22Rv1 (cell line): Measurements from ENCODE around the gene IFNL2.

Experiments used
- ZFX ChIP-seq: fragments of 450-650 bp; IDR thresholded peaks from 2 replicates; pipeline ENCODE4 v1.6.1; 2017; ENCODE audit warnings: antibody characterized with exemption, borderline replicate concordance
- TF ChIP-seq, protein P1 (sequence below): fragments of 450-650 bp; IDR thresholded peaks from 2 replicates; pipeline ENCODE4 v1.5.1; 2017; ENCODE audit warnings: mild to moderate bottlenecking

DNA sequence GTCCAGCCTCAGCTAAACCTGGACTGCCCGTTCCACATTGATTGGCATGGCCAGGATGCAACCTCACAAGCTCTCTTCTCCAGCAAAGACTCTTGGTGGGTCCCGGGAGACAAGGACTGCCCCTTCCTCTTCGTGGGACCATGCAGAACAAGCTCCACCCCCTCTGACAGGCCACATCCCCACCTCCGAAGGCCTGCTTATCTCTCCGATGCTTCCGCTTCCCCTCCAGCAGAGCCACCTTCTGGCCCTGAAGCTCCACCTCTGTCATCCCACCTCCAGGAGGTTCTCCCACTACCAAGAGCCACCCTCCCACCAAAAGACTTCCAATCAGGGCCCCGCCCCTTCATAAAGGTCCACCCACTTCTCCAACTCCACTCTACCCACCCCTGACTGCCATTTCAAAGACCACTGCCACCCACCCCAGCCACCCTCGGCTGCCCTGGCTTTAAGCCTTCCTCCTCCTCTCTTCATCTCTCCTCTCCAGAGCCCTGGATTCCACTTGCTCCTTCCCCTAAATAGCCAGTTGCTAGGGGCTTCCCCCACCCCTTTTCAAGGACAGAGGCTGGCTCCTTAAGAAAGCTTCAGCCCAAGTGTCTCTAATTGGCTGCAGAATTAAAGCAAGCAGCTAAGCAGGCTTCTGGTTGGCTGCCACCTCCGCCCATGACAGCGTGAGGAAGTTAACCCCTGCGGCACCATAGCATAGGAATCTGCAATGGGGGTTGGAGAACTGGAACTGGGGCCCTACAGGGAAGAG is 42.5 kb downstream of the IFNL2 start:
- TF ChIP-seq, protein P1, sequence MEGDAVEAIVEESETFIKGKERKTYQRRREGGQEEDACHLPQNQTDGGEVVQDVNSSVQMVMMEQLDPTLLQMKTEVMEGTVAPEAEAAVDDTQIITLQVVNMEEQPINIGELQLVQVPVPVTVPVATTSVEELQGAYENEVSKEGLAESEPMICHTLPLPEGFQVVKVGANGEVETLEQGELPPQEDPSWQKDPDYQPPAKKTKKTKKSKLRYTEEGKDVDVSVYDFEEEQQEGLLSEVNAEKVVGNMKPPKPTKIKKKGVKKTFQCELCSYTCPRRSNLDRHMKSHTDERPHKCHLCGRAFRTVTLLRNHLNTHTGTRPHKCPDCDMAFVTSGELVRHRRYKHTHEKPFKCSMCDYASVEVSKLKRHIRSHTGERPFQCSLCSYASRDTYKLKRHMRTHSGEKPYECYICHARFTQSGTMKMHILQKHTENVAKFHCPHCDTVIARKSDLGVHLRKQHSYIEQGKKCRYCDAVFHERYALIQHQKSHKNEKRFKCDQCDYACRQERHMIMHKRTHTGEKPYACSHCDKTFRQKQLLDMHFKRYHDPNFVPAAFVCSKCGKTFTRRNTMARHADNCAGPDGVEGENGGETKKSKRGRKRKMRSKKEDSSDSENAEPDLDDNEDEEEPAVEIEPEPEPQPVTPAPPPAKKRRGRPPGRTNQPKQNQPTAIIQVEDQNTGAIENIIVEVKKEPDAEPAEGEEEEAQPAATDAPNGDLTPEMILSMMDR: no peak
- TF ChIP-seq ZFX: no peak
